HG02678 (cell line): ENCODE results near the gene DAZAP2.
"Not testable (repeated sequence)": the region's sequence is repeated elsewhere in the genome, so short reads cannot be mapped to it uniquely, and the experiment has no call there.

Source experiments
- ATAC-seq: cut with Tn5 transposase; IDR thresholded peaks from one replicate; pipeline ENCODE4 v1.9.1; 2021; ENCODE audit warnings: mild to moderate bottlenecking, moderate library complexity; ENCODE audit not compliant: unreplicated experiment

DAZAP2 gene

DNA sequence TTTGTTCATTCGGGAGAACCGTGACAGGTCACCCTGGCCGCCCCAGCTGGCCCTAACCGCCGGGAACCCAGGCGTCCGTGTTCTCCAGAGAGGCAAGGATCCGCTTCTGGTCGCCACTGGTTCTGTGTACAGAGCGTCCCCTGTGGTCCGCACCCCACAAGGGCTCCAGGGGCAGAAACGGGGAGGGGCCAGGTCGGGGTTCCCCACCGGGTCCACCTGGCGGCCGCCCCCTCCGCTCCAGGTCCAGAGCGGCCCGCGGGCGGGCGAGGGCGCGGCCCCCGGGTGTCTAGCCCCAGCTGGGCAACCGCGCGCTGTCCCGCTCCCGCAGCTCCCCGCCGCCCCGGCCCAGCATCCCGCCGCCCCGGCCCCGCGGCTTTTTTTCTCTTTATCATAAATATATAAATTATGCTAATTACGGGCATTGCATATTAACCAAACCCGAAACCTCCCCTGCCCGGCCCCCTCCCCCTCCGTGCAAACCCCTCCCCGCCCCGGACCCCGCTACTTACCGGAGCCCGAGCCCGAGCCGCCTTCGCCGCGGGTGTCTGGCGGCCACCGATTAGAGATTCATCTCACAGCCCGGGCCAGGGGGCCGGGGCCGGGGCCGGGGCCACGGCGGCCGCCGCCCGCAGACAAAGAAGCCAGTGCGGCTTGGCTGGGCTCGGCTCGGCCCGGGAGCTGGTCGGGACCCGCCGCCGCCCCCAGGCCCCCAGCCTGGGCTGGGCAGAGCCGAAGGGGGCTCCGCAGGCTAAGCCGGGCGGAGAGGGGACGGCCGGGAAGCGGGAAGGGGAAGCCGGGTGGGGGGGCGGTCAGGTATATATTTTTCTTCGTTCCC, 21.3 kb upstream of the DAZAP2 start:
- ATAC-seq: peak; percentile 36

DNA sequence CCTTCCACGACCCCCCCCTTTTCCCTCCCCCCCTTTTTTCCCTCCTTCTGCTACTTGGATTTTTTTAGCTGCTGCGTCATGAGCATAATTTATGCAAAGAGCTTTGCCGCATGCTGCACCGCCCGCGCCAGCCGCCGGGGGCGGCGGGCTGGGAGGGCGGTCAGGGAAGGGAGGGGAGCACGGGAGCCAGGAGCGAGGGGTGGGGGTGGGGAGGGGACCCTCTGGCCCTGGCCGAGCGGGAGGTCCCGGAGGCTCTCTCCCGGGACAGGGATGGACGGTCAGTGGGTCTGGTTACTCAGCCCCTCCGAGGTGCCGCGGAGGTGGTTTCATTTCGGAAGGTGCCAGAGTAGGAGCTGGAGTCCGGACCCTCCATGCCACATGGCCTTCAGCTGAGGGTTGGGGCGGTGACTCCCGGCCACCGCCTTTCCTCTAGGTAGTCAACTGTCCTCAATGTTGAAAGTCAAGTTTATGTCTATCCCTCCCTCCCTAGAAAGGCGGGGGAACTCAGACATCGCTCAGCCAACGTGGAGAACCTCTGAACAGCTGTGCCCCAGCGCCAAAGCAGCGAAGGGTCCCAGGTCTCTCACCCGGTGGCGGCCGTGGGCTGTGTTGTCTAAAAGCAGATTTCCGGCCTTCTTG, 20.5 kb upstream of the DAZAP2 start, which contains the start of gene POU6F1:
TSS of gene POU6F1 (minus strand) at position 95 of the 639 bp plus-strand sequence. CDS start 11,226 bp downstream, outside the sequence.
- peak; percentile 77 for ATAC-seq

GRCh38 chr12:51218607-51219161, 19.9 kb upstream of the DAZAP2 start:
- no peak for ATAC-seq

DNA sequence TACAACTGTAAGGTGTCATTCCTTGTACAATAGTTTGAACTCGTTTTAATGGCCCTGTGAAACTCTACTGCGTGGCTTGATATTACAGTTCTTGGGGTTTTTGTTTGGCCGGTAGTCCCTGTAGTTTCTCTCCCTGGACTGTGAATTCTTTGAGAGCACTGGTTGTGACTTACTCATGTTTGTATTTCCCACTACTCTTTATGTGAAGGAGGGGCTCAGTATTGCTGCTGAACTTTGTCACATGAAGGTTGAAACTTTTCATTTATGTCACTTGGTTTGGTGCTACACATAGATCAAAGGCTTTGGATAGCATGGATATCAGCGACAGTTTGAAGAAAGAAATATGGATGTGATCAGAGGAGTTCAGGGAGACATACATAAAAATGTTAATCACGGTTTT, 19.3 kb upstream of the DAZAP2 start:
- no peak for ATAC-seq

DNA sequence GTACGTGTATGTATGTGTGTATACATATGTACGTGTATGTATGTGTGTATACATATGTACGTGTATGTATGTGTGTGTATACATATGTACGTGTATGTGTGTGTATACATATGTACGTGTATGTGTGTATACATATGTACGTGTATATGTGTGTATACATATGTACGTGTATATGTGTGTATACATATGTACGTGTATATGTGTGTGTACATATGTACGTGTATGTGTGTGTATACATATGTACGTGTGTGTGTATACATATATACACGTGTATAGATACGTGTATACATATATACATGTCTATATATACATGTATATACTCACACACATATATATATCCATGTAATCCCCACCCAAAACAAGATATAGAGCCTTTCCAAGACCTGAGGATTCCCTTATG, 18.8 kb upstream of the DAZAP2 start:
- ATAC-seq: not testable (repeated sequence)

GRCh38 chr12:51222461-51222860, 16.2 kb upstream of the DAZAP2 start:
- ATAC-seq: no peak

DNA sequence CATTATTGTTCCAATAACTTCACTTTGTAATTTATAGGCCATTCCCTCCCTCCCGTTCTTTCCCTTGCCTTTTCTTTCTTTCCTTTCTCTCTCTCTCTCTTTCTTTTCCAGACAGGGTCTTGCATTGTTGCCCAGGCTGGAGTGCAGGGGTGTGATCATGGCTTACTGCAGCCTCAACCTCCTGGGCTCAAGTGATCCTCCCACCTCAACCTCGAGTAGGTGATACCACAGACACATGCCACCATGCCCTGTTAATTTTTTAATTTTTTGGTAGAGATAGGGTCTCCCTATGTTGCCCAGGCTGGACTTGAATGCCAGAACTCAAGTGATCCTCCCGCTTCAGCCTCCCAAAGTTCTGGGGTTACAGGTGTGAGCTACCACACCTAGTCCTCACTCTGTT, 14.0 kb upstream of the DAZAP2 start:
- no peak for ATAC-seq

GRCh38 chr12:51225234-51225633, 13.4 kb upstream of the DAZAP2 start:
- ATAC-seq: no peak

DNA sequence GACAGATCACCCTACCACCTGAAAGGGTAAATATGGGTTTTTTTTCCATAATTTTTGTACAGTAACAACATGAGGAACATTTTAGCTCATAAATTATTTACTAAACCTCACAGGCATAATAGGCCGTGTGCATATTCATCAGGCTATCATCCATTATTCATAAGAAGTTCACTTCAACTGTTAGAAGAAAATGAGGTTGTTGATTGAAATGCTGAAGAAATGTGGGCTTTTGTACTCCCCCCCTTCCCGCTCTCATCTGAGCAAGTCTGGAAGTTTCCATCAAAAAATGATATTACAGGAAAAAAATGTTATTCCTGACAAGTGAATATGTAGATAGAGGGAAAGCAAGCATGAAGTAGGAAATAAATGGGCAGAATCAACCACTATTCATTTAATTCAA, 12.9 kb upstream of the DAZAP2 start:
- ATAC-seq: no peak

DNA sequence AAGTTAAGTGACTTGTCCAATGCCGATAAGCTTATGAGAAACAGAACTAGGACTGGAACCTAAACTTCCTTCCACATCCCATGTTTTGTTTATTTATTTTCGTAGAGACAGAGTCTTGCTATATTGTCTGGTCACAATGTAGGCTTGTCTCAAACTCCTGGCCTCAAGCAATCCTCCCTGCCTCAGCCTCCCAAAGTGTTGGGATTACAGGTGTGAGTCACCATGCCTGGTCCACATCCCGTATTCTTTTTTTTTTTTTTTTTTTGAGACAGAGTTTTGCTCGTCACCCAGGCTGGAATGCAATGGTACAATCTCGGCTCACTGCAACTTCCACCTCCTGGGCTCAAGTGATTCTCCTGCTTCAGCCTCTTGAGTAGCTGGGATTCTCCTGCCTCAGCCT, 11.5 kb upstream of the DAZAP2 start:
- not testable (repeated sequence) for ATAC-seq

- ATAC-seq: no peak
Measured at GRCh38 chr12:51227962-51228361, 10.7 kb upstream of the DAZAP2 start.

- no peak for ATAC-seq
Measured at GRCh38 chr12:51229116-51229809, 9.4 kb upstream of the DAZAP2 start.

GRCh38 chr12:51232642-51233041, 6.0 kb upstream of the DAZAP2 start:
- ATAC-seq: no peak

DNA sequence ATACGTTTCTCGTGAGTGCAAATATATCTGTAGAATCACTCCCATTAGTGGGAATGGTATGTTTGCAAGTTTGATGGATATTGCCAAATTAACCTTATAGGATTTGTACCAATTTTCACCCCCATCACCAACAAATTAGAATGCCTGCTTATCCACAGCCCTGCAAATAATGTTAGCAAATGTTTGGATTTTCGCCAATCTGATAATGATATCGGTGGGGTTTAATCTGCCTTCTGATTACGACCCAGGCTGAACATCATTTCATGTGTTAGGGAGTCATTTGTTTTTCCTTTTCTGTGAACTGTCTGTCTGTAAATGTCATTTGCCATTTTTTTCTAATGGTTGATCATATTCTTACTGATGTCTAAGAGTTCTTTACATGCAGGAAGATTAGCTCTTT, 4.1 kb upstream of the DAZAP2 start:
- ATAC-seq: no peak

DNA sequence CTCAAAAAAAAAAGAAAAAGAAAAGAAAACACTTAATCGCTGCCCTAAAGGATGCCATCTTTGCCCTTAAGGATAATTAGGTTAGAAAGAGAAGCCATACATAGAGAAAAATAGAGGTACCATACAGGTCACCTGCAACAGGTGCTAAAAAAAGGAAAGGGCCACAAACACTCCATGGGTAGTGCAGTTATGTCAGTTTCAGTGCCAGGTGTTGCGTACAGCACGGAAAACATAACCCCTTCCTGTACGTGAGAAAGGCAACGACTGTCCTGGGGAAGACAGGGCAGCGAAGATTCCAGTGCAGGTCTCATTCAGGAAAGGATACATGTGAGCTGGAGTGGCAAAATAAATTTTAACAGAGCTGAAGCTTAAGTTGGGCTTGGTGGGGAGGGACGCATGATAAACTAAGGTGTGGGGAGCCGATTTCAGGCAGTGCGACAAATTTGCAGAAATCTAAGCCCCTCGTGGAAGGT, 553 bp upstream of the DAZAP2 start:
- no peak for ATAC-seq

DNA sequence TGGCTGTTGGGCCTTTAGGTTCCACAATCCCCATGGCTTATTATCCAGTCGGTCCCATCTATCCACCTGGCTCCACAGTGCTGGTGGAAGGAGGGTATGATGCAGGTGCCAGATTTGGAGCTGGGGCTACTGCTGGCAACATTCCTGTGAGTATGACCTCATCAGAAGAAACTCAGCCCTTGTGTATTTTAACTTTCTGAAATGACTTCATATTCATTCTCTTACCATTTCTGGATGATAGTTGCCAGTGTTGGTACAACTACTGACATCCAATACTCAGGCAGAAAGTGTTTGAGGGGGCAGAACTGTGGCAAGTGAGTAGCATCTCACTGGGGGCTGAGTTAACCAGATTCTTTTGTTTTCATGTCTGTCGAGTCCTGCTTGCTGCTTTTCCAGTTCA, 2.3 kb downstream of the DAZAP2 start:
- no peak for ATAC-seq

DNA sequence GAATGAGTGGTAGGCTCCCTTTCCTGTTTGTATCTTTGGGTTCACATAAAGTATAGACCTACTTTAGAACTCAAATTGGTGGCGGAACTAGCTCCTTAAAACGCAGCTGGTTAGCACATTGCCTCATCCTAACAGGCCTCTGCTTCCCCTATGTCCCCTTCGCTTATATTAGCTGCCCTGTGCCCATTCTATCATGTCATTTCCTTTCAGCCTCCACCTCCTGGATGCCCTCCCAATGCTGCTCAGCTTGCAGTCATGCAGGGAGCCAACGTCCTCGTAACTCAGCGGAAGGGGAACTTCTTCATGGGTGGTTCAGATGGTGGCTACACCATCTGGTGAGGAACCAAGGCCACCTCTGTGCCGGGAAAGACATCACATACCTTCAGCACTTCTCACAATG, 3.5 kb downstream of the DAZAP2 start:
- no peak for ATAC-seq

GRCh38 chr12:51242876-51243275, 4.2 kb downstream of the DAZAP2 start:
- no peak for ATAC-seq

- no peak for ATAC-seq
Measured at GRCh38 chr12:51244269-51244668, 5.6 kb downstream of the DAZAP2 start.

GRCh38 chr12:51245476-51246253, 7.0 kb downstream of the DAZAP2 start:
- ATAC-seq: no peak
